ENCODE data around the gene CAMKK1. TPM values are rescaled to one million over a fixed set of nuclear protein-coding genes. Genes with fewer than 3 reads are reported as not detected.

The CAMKK1 gene
- polyA plus RNA-seq, 1 of the 3 experiments (the other 2 are of a cell fraction), result 6.8 TPM

DNA sequence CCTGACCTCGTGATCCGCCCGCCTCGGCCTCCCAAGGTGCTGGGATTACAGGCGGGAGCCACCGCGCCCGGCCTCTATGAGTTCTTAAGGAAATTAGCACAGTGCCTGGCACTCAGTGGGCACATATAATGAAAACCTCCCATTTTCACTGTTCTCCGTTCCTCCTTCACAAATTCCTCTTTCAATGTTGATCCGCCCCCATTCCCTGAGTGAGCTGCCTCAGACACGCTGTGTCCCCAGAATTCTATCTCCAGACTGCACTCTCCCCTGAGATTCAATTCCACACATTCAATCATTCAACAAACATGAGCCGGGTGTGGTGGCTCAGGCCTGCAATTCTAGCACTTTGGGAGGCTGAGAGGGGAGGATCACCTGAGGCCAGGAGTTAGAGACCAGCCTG, 16.4 kb upstream of the CAMKK1 start:
- H3K4me1 ChIP-seq (ENCODE audit: control insufficient read depth in 1 of 2, insufficient read depth in 2 of 2, low read depth in 1 of 2, low read length in 1 of 2), result peaks cover 0 to 3% of the 10 kb centered on the region in 2 experiments; a peak in 1 of 4 replicates

More for the DNA sequence above, 16.4 kb upstream of the CAMKK1 start:
- no peaks in the 10 kb centered on the region for H4K20me1 ChIP-seq (ENCODE audit: insufficient read depth)
- no peaks in the 10 kb centered on the region for H3F3A ChIP-seq (replicated peaks; ENCODE audit: insufficient read depth)
- H3K9me3 ChIP-seq, result no peaks in the 10 kb centered on the region
- TF ChIP-seq SIN3A (IDR thresholded peaks at IDR 0.05; ENCODE audit: borderline replicate concordance, low read depth, low read length), result no peak
- TF ChIP-seq FOSL2 (IDR thresholded peaks at IDR 0.05; ENCODE audit: borderline replicate concordance, low read depth), result no peak
- TF ChIP-seq, protein P1, sequence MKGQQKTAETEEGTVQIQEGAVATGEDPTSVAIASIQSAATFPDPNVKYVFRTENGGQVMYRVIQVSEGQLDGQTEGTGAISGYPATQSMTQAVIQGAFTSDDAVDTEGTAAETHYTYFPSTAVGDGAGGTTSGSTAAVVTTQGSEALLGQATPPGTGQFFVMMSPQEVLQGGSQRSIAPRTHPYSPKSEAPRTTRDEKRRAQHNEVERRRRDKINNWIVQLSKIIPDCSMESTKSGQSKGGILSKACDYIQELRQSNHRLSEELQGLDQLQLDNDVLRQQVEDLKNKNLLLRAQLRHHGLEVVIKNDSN (IDR thresholded peaks at IDR 0.05; ENCODE audit: borderline replicate concordance, low read depth), result no peak
- TF ChIP-seq, protein P2, sequence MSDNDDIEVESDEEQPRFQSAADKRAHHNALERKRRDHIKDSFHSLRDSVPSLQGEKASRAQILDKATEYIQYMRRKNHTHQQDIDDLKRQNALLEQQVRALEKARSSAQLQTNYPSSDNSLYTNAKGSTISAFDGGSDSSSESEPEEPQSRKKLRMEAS (IDR thresholded peaks at IDR 0.05; ENCODE audit: low read depth), result no peak
- TF ChIP-seq JUND (IDR thresholded peaks at IDR 0.05), result no peak
- TF ChIP-seq, protein P3, sequence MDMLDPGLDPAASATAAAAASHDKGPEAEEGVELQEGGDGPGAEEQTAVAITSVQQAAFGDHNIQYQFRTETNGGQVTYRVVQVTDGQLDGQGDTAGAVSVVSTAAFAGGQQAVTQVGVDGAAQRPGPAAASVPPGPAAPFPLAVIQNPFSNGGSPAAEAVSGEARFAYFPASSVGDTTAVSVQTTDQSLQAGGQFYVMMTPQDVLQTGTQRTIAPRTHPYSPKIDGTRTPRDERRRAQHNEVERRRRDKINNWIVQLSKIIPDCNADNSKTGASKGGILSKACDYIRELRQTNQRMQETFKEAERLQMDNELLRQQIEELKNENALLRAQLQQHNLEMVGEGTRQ (IDR thresholded peaks at IDR 0.05; ENCODE audit: borderline replicate concordance, low read depth, low read length), result no peak
- no peak for TF ChIP-seq TAF1 (IDR thresholded peaks at IDR 0.05; ENCODE audit: borderline replicate concordance, low read depth, low read length)
- no peak for TF ChIP-seq RFX5 (IDR thresholded peaks at IDR 0.05; ENCODE audit: low read length)
- no peak for TF ChIP-seq RCOR1 (IDR thresholded peaks at IDR 0.05; ENCODE audit: low read length)
- TF ChIP-seq, protein P4, sequence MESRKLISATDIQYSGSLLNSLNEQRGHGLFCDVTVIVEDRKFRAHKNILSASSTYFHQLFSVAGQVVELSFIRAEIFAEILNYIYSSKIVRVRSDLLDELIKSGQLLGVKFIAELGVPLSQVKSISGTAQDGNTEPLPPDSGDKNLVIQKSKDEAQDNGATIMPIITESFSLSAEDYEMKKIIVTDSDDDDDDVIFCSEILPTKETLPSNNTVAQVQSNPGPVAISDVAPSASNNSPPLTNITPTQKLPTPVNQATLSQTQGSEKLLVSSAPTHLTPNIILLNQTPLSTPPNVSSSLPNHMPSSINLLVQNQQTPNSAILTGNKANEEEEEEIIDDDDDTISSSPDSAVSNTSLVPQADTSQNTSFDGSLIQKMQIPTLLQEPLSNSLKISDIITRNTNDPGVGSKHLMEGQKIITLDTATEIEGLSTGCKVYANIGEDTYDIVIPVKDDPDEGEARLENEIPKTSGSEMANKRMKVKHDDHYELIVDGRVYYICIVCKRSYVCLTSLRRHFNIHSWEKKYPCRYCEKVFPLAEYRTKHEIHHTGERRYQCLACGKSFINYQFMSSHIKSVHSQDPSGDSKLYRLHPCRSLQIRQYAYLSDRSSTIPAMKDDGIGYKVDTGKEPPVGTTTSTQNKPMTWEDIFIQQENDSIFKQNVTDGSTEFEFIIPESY (IDR thresholded peaks at IDR 0.05; ENCODE audit: borderline replicate concordance, low read depth), result no peak
- no peak for TF ChIP-seq CHD2 (IDR thresholded peaks at IDR 0.05; ENCODE audit: low read length, partially characterized antibody)
- TF ChIP-seq, protein P5, sequence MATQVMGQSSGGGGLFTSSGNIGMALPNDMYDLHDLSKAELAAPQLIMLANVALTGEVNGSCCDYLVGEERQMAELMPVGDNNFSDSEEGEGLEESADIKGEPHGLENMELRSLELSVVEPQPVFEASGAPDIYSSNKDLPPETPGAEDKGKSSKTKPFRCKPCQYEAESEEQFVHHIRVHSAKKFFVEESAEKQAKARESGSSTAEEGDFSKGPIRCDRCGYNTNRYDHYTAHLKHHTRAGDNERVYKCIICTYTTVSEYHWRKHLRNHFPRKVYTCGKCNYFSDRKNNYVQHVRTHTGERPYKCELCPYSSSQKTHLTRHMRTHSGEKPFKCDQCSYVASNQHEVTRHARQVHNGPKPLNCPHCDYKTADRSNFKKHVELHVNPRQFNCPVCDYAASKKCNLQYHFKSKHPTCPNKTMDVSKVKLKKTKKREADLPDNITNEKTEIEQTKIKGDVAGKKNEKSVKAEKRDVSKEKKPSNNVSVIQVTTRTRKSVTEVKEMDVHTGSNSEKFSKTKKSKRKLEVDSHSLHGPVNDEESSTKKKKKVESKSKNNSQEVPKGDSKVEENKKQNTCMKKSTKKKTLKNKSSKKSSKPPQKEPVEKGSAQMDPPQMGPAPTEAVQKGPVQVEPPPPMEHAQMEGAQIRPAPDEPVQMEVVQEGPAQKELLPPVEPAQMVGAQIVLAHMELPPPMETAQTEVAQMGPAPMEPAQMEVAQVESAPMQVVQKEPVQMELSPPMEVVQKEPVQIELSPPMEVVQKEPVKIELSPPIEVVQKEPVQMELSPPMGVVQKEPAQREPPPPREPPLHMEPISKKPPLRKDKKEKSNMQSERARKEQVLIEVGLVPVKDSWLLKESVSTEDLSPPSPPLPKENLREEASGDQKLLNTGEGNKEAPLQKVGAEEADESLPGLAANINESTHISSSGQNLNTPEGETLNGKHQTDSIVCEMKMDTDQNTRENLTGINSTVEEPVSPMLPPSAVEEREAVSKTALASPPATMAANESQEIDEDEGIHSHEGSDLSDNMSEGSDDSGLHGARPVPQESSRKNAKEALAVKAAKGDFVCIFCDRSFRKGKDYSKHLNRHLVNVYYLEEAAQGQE (IDR thresholded peaks at IDR 0.05; ENCODE audit: low read depth, low read length), result no peak
- TF ChIP-seq YY1 (IDR thresholded peaks at IDR 0.05; ENCODE audit: low read depth), result no peak
- TF ChIP-seq GABPA (IDR thresholded peaks at IDR 0.05; ENCODE audit: low read depth), result no peak
- no peak for TF ChIP-seq GATA2 (CRISPR knock-in tag; IDR thresholded peaks at IDR 0.05)
- H3K27me3 ChIP-seq (ENCODE audit: insufficient read depth), result no peaks in the 10 kb centered on the region
- no peak overlapping the region for H2AFZ ChIP-seq (ENCODE audit: low read depth)
- no peak overlapping the region for H3K9ac ChIP-seq
- no peak overlapping the region for H3K4me2 ChIP-seq
- no peaks in the 10 kb centered on the region for H3K36me3 ChIP-seq (replicated peaks in 1 of 2; ENCODE audit: control insufficient read depth in 1 of 2, insufficient read depth in 2 of 2, low read length in 1 of 2)
- POLR2A ChIA-PET, result no interaction called here
- no peak overlapping the region for H3K27ac ChIP-seq (ENCODE audit: low read depth in 2 of 2, low read length in 1 of 2)
- H3K9me2 ChIP-seq, result no peaks in the 10 kb centered on the region
- no peak overlapping the region for H3K4me3 ChIP-seq (ENCODE audit: low read depth in 2 of 2, low read length in 1 of 2)
- DNase-seq, result no peak
- CTCF ChIA-PET, result no interaction called here
- 87% methylated on average over 12 of the region's 12 CpGs for WGBS (ENCODE audit: low lambda C conversion rate)
- no peaks in the 10 kb centered on the region for H3K79me2 ChIP-seq (ENCODE audit: insufficient read depth)
